SK-N-SH (cell line): ENCODE data around the gene PDE6A. TPM values are rescaled to one million over a fixed set of nuclear protein-coding genes. Genes with fewer than 3 reads are reported as not detected.

Experiments
- CTCF ChIA-PET: fragments of 300-600, 350-600 bp; formaldehyde crosslinking; extraction: SDS; loops from one replicate; lab custom pipeline; 2021; lab: Yijun Ruan, JAX
- POLR2A ChIA-PET: fragments of 350-600 bp; sonication (Branson Sonifier 250); formaldehyde crosslinking; extraction: SDS; loops from one replicate; lab custom pipeline; 2020; ENCODE audit warnings: antibody characterized with exemption, inconsistent platforms; lab: Yijun Ruan, JAX
- DNase-seq: peaks from one replicate; pipeline ENCODE4 v3.0.0; 2012
- H2AFZ ChIP-seq: fragments of 200-600 bp; sonication (generic); 2 replicates; pipeline ENCODE4 v1.8.1; 2016; ENCODE audit warnings: antibody characterized with exemption, mild to moderate bottlenecking, low read depth
- H3F3A ChIP-seq: fragments of 200-600 bp; sonication (generic); replicated peaks from 2 replicates; pipeline ENCODE3; 2016; ENCODE audit warnings: antibody characterized with exemption, mild to moderate bottlenecking; ENCODE audit not compliant: insufficient read depth
- H3K27ac ChIP-seq, 2 experiments: fragments of 200-500 bp in 1 of 2; fragments of 200-600 bp in 1 of 2; sonication (Bioruptor generic) in 1 of 2; sonication (generic), shearing (Covaris generic) in 1 of 2; 2 replicates each; pipeline versions ENCODE4 v1.5.1 to v1.6.1; 2014 to 2016; ENCODE audit warnings: low read depth in 2 of 2, inconsistent platforms in 1 of 2, low read length in 1 of 2, mild to moderate bottlenecking in 1 of 2, mixed read lengths in 1 of 2
- H3K27me3 ChIP-seq: fragments of 200-600 bp; sonication (generic), shearing (Covaris generic); 2 replicates; pipeline ENCODE4 v1.6.1; 2016; ENCODE audit warnings: mixed run types; ENCODE audit not compliant: insufficient read depth
- H3K36me3 ChIP-seq, 2 experiments: fragments of 200-500 bp in 1 of 2; fragments of 200-600 bp in 1 of 2; sonication (Bioruptor generic) in 1 of 2; sonication (generic) in 1 of 2; replicated peaks in 1 of 2; 2 replicates each; pipeline versions ENCODE3 to v1.5.1; 2014 to 2016; ENCODE audit warnings: low read length in 1 of 2, mild to moderate bottlenecking in 1 of 2; ENCODE audit not compliant: insufficient read depth in 2 of 2, control insufficient read depth in 1 of 2
- H3K4me1 ChIP-seq, 2 experiments: fragments of 200-500 bp in 1 of 2; fragments of 200-600 bp in 1 of 2; sonication (Bioruptor generic) in 1 of 2; sonication (generic), shearing (Covaris generic) in 1 of 2; 2 replicates each; pipeline versions ENCODE4 v1.5.1 to v1.6.1; 2014 to 2016; ENCODE audit warnings: low read depth in 1 of 2, low read length in 1 of 2, mixed run types in 1 of 2; ENCODE audit not compliant: insufficient read depth in 2 of 2, control insufficient read depth in 1 of 2
- H3K4me2 ChIP-seq: fragments of 200-600 bp; sonication (generic), shearing (Covaris generic); 2 replicates; pipeline ENCODE4 v1.6.1; 2017; ENCODE audit warnings: mixed run types
- H3K4me3 ChIP-seq, 2 experiments: fragments of 200-500 bp in 1 of 2; fragments of 200-600 bp in 1 of 2; sonication (Bioruptor generic) in 1 of 2; sonication (generic), shearing (Covaris generic) in 1 of 2; 2 replicates each; pipeline versions ENCODE4 v1.5.1 to v1.8.1; 2014 to 2016; ENCODE audit warnings: low read depth in 2 of 2, inconsistent platforms in 1 of 2, low read length in 1 of 2, mild to moderate bottlenecking in 1 of 2, mixed read lengths in 1 of 2, moderate library complexity in 1 of 2
- H3K79me2 ChIP-seq: fragments of 200-600 bp; sonication (generic); 2 replicates; pipeline ENCODE4 v1.8.1; 2017; ENCODE audit warnings: mild to moderate bottlenecking; ENCODE audit not compliant: insufficient read depth
- H3K9ac ChIP-seq: fragments of 200-600 bp; sonication (generic); 2 replicates; pipeline ENCODE4 v1.6.1; 2017; ENCODE audit warnings: mixed run types
- H3K9me2 ChIP-seq: fragments of 200-600 bp; sonication (generic); 2 replicates; pipeline ENCODE4 v1.6.1; 2017; ENCODE audit warnings: mixed run types
- H3K9me3 ChIP-seq: fragments of 200-600 bp; sonication (generic); 2 replicates; pipeline ENCODE4 v1.6.1; 2017; ENCODE audit warnings: mixed run types, mild to moderate bottlenecking, moderate library complexity
- H4K20me1 ChIP-seq: fragments of 200-600 bp; sonication (generic); 2 replicates; pipeline ENCODE4 v1.6.1; 2017; ENCODE audit warnings: mild to moderate bottlenecking, mixed run types; ENCODE audit not compliant: insufficient read depth
- CHD2 ChIP-seq: fragments of 150-350 bp; IDR thresholded peaks from 2 replicates; pipeline ENCODE4 v1.6.1; 2018; ENCODE audit warnings: low read length; ENCODE audit not compliant: partially characterized antibody
- ELF1 ChIP-seq: IDR thresholded peaks from 2 replicates; pipeline ENCODE4 v1.4.0; 2012
- FOXM1 ChIP-seq: IDR thresholded peaks from 2 replicates; pipeline ENCODE4 v1.4.0; 2012; ENCODE audit warnings: low read depth, mild to moderate bottlenecking
- IRF3 ChIP-seq: fragments of 150-350 bp; IDR thresholded peaks from 2 replicates; pipeline ENCODE4 v1.6.1; 2016; ENCODE audit warnings: mild to moderate bottlenecking, low read depth, low read length
- MEF2A ChIP-seq: IDR thresholded peaks from 2 replicates; pipeline ENCODE4 v1.4.0; 2012; ENCODE audit warnings: low read depth, borderline replicate concordance
- RAD21 ChIP-seq: IDR thresholded peaks from 2 replicates; pipeline ENCODE4 v1.6.1; 2012; ENCODE audit warnings: mild to moderate bottlenecking, low read length
- RCOR1 ChIP-seq: fragments of 150-350 bp; IDR thresholded peaks from 2 replicates; pipeline ENCODE4 v1.6.1; 2017; ENCODE audit warnings: antibody characterized with exemption, low read length
- SMC3 ChIP-seq: IDR thresholded peaks from 2 replicates; pipeline ENCODE4 v1.6.1; 2012; ENCODE audit warnings: low read depth, low read length, improper control_type of control experiment
- TAF1 ChIP-seq: IDR thresholded peaks from 2 replicates; pipeline ENCODE4 v1.6.1; 2012; ENCODE audit warnings: low read depth, mild to moderate bottlenecking, low read length, moderate library complexity, borderline replicate concordance
- TEAD4 ChIP-seq: IDR thresholded peaks from 2 replicates; pipeline ENCODE4 v1.4.0; 2012; ENCODE audit warnings: mild to moderate bottlenecking, borderline replicate concordance; ENCODE audit not compliant: insufficient read depth
- USF2 ChIP-seq: fragments of 150-350 bp; IDR thresholded peaks from 2 replicates; pipeline ENCODE4 v1.6.1; 2017; ENCODE audit warnings: antibody characterized with exemption, low read length, low read depth, borderline replicate concordance
- whole genome bisulfite sequencing: methylation state at CpG from one replicate; pipeline ENCODE4 v1.1.6; 2017; ENCODE audit warnings: low lambda C conversion rate; 5-methylcytosine and 5-hydroxymethylcytosine counted together
- polyA plus RNA-seq, 3 experiments: library from polyadenylated mRNA; depleted of rRNA; stranded (reverse); fragments of >200 nt; gene quantifications; 2 replicates each; pipeline ENCODE4 v1.2.3, GENCODE V29; 2012
- TF ChIP-seq, protein P1 (sequence below): IDR thresholded peaks from 2 replicates; pipeline ENCODE4 v1.4.0; 2012; ENCODE audit warnings: low read depth, borderline replicate concordance

Gene PDE6A
- polyA plus RNA-seq, 1 of the 3 experiments (the other 2 are of a cell fraction) = 0.05 TPM

- Histone ChIP-seq H3K9me2 (no peaks in the 10 kb centered on the region), H3K9ac (no peak overlapping the region), H3K4me1 (no peaks in the 10 kb centered on the region), H3K4me3 (no peak overlapping the region), H2AFZ (no peak overlapping the region), H3K4me2 (no peak overlapping the region), H3F3A (no peaks in the 10 kb centered on the region), H3K9me3 (no peaks in the 10 kb centered on the region), H4K20me1 (no peaks in the 10 kb centered on the region), H3K36me3 (no peaks in the 10 kb centered on the region), H3K27me3 (no peaks in the 10 kb centered on the region), H3K79me2 (no peaks in the 10 kb centered on the region), H3K27ac (no peak overlapping the region)
- ChIA-PET POLR2A (no interaction called here), CTCF (interaction anchor here (0.8 to 18.7 kb wide), 5 partner anchors 9 to 117 kb away, joined by 3 to 460 read pairs (median 5); no protein-coding TSS in a partner anchor)
- DNase-seq = no peak
- TF ChIP-seq RAD21 = no peak
- TF ChIP-seq, protein P1, sequence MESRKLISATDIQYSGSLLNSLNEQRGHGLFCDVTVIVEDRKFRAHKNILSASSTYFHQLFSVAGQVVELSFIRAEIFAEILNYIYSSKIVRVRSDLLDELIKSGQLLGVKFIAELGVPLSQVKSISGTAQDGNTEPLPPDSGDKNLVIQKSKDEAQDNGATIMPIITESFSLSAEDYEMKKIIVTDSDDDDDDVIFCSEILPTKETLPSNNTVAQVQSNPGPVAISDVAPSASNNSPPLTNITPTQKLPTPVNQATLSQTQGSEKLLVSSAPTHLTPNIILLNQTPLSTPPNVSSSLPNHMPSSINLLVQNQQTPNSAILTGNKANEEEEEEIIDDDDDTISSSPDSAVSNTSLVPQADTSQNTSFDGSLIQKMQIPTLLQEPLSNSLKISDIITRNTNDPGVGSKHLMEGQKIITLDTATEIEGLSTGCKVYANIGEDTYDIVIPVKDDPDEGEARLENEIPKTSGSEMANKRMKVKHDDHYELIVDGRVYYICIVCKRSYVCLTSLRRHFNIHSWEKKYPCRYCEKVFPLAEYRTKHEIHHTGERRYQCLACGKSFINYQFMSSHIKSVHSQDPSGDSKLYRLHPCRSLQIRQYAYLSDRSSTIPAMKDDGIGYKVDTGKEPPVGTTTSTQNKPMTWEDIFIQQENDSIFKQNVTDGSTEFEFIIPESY = no peak
- no peak for TF ChIP-seq TAF1
- no peak for TF ChIP-seq TEAD4
- no peak for TF ChIP-seq ELF1
- TF ChIP-seq CHD2 = no peak
- no peak for TF ChIP-seq FOXM1
- TF ChIP-seq SMC3 = no peak
- TF ChIP-seq USF2 = no peak
- no peak for TF ChIP-seq MEF2A
- TF ChIP-seq IRF3 = no peak
- TF ChIP-seq RCOR1 = no peak
- 96% methylated on average over 10 of the region's 15 CpGs for WGBS
Observed at GRCh38 chr5:149845601-149846000, 99.0 kb downstream of the PDE6A start.
